H1 (cell line): ENCODE results near the gene EGLN3. TPM values are rescaled to one million over a fixed set of nuclear protein-coding genes. Genes with fewer than 3 reads are reported as not detected.
A peak's percentile ranks its signal among the peaks of the same experiment; 100 is the strongest.

Source experiments
- BCL11A ChIP-seq, 2 experiments: IDR thresholded peaks; one replicate each; pipeline ENCODE4 v1.6.1; 2011; ENCODE audit warnings: low read depth in 2 of 2, low read length in 2 of 2, mild to moderate bottlenecking in 2 of 2
- CTBP2 ChIP-seq: IDR thresholded peaks from 2 replicates; pipeline ENCODE4 v1.7.0; 2011; ENCODE audit warnings: borderline replicate concordance, mild to moderate bottlenecking, moderate library complexity, mixed read lengths, low read length; ENCODE audit not compliant: insufficient read depth, insufficient read length
- FOSL1 ChIP-seq: IDR thresholded peaks from 2 replicates; pipeline ENCODE4 v1.6.1; 2011; ENCODE audit warnings: mild to moderate bottlenecking, low read depth, low read length, moderate library complexity; ENCODE audit not compliant: insufficient read depth
- POLR2A ChIP-seq, 2 experiments: IDR thresholded peaks; 1 replicate in 1 of 2; 2 replicates in 1 of 2; pipeline ENCODE4 v1.6.1; 2011; ENCODE audit warnings: low read depth in 2 of 2, low read length in 2 of 2, mild to moderate bottlenecking in 2 of 2; ENCODE audit errors: control extremely low read depth in 1 of 2
- SUZ12 ChIP-seq: fragments of 200-600 bp; sonication (generic); IDR thresholded peaks from 2 replicates; pipeline ENCODE4 v1.6.1; 2012; ENCODE audit warnings: mild to moderate bottlenecking, inconsistent platforms, low read length, moderate library complexity, mixed read lengths
- TAF7 ChIP-seq: optimal IDR thresholded peaks from 2 replicates; pipeline ENCODE3; 2011; ENCODE audit warnings: low read depth, mild to moderate bottlenecking, inconsistent platforms, low read length, moderate library complexity, borderline replicate concordance
- polyA plus RNA-seq, 7 experiments: library from polyadenylated mRNA; depleted of rRNA in 3 of 7; stranded (reverse) in 5 of 7; unstranded in 2 of 7; fragments of >200 nt in 5 of 7; fragments of 200-250 nt in 2 of 7; gene quantifications; 1 replicate in 5 of 7; 2 replicates in 1 of 7; 4 replicates in 1 of 7; pipeline versions ENCODE4 v1.2.1 to v1.2.3, GENCODE V29; 2011 to 2013; ENCODE audit warnings: missing spikeins in 2 of 7, mixed read lengths in 2 of 7
- total RNA-seq: library from RNA; stranded (reverse); fragmentation: NEBNext Ultra II Directional; extraction: Animal tissue kit (Norgen Biotek cat#: 25700); gene quantifications from 2 replicates; pipeline ENCODE4 v1.2.1, GENCODE V29; 2021
- TF ChIP-seq, protein P1 (sequence below): IDR thresholded peaks from 2 replicates; pipeline ENCODE4 v1.6.1; 2011; ENCODE audit warnings: low read depth, mild to moderate bottlenecking, low read length; ENCODE audit not compliant: insufficient read depth
- TF ChIP-seq, protein P2 (sequence below): IDR thresholded peaks from 2 replicates; pipeline ENCODE4 v1.6.1; 2012; ENCODE audit warnings: low read length, inconsistent platforms

EGLN3 gene
- total and polyA plus RNA-seq, 2 of the 8 experiments (the other 6 are each of a cell fraction or from before 2014, with no cell fraction given): 10.6 to 27.3 TPM

DNA sequence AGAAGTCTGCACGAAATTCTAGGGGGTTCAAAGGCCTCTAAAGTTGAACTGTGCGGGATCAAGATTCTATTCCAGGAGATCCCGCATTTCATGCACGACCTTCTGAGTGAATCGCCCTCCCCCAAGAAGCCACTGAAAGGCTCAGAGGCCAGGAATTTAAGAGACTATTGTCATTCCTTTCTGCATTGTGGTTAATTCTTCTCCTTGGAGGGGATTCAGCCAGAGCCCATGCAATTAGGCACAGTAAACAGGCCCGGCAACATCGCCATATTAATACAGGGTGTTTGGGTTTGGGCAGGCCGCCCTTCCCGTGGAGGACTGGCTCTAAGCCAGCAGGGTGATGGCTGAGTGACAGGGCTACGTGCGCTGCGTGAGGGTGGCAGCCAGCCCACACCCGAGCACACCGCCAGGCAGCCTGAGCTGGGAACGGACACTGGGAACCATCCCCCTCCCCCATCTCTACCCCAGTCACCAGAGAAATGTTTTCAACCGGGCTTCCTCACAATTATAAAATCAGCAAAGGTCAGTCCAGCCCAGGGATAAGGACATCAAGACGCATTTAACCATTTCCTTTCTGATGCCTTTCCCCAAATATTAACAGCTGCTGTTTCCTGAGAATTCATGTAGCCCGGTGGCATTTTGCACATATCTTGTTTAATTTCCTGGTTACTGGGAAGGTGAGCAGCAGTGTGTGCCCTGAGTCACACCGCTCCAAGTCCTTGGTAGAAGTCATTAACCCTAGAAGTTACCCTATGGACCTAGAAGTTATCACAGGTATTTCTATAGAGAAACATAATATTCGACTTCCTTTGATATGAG is 12.5 kb downstream of the EGLN3 start (continued):
- TF ChIP-seq POLR2A (IDR thresholded peaks at IDR 0.05; ENCODE audit: control extremely low read depth in 1 of 2, low read depth in 2 of 2, low read length in 2 of 2) (peak in 1 of 2 experiments; percentile 42; a peak in 1 of 3 replicates), SUZ12 (no peak), BCL11A (IDR thresholded peaks at IDR 0.05; ENCODE audit: low read depth in 2 of 2, low read length in 2 of 2) (no peak), CTBP2 (peak; percentile 29), TAF7 (no peak), FOSL1 (no peak)
- TF ChIP-seq, protein P1, sequence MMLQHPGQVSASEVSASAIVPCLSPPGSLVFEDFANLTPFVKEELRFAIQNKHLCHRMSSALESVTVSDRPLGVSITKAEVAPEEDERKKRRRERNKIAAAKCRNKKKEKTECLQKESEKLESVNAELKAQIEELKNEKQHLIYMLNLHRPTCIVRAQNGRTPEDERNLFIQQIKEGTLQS: no peak
- TF ChIP-seq, protein P2, sequence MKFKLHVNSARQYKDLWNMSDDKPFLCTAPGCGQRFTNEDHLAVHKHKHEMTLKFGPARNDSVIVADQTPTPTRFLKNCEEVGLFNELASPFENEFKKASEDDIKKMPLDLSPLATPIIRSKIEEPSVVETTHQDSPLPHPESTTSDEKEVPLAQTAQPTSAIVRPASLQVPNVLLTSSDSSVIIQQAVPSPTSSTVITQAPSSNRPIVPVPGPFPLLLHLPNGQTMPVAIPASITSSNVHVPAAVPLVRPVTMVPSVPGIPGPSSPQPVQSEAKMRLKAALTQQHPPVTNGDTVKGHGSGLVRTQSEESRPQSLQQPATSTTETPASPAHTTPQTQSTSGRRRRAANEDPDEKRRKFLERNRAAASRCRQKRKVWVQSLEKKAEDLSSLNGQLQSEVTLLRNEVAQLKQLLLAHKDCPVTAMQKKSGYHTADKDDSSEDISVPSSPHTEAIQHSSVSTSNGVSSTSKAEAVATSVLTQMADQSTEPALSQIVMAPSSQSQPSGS: peak; percentile 54; the same call in 1 of the 2 replicates
